ENCODE measurements around the gene GET3.
A peak's percentile ranks its signal among the peaks of the same experiment; 100 is the strongest.
"Not testable (repeated sequence)": the region's sequence is repeated elsewhere in the genome, so short reads cannot be mapped to it uniquely, and the experiment has no call there.

Gene GET3

DNA sequence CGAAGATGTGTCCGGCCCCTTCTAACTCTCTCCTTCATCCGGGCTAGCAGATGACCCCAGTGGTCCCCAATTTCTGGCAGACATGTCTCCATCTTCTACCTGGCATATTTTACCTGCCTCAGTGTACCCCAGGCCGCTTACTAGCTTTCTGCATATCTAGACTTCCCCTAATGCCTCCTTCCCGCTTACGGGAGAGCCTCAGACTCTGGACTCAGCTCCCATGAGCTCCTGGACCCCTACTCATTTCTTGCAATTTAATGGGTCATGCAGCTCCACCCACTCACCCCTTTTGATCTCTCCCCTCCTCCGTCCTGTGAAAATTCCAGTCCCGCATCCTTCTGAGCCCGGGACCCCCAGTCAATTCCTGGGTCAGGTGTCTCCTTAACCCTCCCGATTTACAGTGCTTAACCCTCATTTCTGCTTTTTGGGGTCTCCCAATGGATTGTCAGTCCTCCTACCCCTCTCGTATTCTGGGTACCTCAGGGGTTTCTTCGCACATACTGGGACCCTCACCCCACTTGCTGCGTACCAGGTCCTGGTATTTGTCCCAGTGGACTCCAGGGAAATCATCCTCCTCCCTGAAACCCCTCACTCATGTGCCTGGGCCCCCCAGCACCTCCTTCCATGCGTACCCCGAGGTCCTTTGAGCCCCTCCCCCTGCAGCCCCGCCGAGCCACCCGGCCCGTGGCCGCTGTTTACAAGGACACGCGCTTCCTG is 53.5 kb downstream of the GET3 start:
- peak in 8 of 56 donors; percentile 8 to 70 (median 39) for DNase-seq

DNA sequence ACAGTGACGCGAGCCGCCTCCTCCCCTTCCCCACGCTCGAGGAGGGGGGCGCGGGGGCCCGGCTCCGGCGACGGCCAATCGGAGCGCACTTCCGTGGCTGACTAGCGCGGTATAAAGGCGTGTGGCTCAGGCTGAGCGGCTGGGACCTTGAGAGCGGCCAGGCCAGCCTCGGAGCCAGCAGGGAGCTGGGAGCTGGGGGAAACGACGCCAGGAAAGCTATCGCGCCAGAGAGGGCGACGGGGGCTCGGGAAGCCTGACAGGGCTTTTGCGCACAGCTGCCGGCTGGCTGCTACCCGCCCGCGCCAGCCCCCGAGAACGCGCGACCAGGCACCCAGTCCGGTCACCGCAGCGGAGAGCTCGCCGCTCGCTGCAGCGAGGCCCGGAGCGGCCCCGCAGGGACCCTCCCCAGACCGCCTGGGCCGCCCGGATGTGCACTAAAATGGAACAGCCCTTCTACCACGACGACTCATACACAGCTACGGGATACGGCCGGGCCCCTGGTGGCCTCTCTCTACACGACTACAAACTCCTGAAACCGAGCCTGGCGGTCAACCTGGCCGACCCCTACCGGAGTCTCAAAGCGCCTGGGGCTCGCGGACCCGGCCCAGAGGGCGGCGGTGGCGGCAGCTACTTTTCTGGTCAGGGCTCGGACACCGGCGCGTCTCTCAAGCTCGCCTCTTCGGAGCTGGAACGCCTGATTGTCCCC is 54.2 kb downstream of the GET3 start, which contains the start of gene JUNB:
TSS of gene JUNB (plus strand) at position 142 of the 706 bp plus-strand sequence. CDS start at position 428, 286 bp downstream.
- peak; percentile 57 to 99 (median 96) for DNase-seq

GRCh38 chr19:12792051-12792852 is 55.0 kb downstream of the GET3 start:
- peak in 47 of 56 donors; percentile 8 to 75 (median 52) for DNase-seq

DNA sequence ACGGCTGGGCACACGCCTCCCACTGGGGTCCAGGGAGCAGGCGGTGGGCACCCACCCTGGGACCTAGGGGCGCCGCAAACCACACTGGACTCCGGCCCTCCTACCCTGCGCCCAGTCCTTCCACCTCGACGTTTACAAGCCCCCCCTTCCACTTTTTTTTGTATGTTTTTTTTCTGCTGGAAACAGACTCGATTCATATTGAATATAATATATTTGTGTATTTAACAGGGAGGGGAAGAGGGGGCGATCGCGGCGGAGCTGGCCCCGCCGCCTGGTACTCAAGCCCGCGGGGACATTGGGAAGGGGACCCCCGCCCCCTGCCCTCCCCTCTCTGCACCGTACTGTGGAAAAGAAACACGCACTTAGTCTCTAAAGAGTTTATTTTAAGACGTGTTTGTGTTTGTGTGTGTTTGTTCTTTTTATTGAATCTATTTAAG is 55.6 kb downstream of the GET3 start:
- DNase-seq: peak in 4 of 56 donors; percentile 38 to 65 (median 56)

DNA sequence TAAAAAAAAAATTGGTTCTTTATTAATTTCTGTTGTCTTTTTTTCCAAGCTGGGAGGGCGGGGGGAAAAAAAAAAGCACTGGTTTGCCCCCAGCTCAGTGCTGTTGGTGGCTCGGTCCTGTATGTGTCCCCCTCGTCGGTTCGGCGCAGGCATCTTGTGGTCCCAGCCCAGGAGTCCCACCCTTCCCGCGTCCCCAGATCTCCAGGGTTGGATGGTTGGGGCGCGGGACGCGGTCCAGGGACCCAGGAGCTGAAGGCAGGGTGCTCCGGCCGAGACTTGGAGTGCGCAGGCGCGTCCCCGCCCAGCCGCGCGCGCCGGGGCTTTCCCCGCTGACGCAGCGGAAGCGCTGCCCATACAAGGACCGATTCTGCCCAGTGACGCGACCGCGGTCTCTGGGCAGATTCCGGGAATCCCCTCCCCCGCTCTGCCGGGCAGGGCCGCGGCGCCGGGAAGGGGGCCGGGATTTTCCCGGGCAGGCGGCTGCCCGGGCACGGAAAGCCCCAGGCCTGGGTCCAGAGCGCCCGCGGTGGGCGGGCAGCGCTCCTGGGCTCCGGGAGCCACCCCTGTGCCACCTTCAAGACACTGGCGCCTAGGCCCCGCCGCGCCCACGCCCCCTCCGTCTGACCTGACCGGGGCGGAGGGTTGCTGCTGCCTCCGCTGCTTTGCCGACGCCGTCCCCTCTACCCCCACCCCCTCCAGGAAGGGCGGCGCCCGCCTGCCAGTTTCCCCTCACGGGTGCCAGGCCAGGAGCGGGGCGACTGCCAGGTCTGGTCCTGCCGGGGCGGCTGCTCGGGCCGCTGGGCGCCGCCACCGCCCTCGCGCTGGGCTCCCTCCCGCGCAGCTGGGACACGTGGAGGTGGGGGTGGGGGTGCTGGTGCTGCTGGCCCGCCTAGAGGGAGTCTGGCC is 56.2 kb downstream of the GET3 start:
- DNase-seq: peak in 55 of 56 donors; percentile 60 to 97 (median 87)

GRCh38 chr19:12794196-12794941 is 57.1 kb downstream of the GET3 start:
- no peak for DNase-seq

DNA sequence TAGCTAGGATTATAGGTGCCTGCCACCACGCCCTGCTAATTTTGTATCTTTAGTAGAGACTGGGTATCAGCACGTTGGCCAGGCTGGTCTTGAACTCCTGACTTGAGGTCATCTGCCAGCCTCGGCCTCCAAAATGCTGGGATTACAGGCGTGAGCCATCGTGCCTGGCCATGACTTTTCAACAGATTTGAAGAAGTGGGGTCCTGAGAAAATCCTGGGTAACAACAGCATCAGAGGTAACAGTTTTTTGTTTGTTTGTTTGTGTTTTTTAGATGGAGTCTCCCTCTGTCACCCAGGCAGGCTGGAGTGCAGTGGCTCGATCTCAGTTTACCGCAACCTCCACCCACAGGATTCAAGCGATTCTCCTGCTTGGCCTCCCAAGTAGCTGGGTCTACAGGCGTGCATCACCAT is 57.7 kb downstream of the GET3 start:
- DNase-seq: no peak

- peak in 51 of 56 donors; percentile 17 to 83 (median 57) for DNase-seq
Observed at GRCh38 chr19:12796146-12797071, 59.1 kb downstream of the GET3 start.

GRCh38 chr19:12797141-12797587 is 59.9 kb downstream of the GET3 start:
- DNase-seq: no peak

- DNase-seq: not testable (repeated sequence)
Observed at GRCh38 chr19:12797607-12798006, 60.3 kb downstream of the GET3 start.
